NCI-H2196 treated with DMSO at 0.1 percent for 48 hours (cell line): Measurements from ENCODE around the gene CC2D2B.
"Not testable (repeated sequence)": the region's sequence is repeated elsewhere in the genome, so short reads cannot be mapped to it uniquely, and the experiment has no call there.

Experiments used
- DNase-seq: peaks from one replicate; lab custom pipeline; 2025; ENCODE audit not compliant: unreplicated experiment; lab: John Stamatoyannopoulos, UW

CC2D2B gene

DNA sequence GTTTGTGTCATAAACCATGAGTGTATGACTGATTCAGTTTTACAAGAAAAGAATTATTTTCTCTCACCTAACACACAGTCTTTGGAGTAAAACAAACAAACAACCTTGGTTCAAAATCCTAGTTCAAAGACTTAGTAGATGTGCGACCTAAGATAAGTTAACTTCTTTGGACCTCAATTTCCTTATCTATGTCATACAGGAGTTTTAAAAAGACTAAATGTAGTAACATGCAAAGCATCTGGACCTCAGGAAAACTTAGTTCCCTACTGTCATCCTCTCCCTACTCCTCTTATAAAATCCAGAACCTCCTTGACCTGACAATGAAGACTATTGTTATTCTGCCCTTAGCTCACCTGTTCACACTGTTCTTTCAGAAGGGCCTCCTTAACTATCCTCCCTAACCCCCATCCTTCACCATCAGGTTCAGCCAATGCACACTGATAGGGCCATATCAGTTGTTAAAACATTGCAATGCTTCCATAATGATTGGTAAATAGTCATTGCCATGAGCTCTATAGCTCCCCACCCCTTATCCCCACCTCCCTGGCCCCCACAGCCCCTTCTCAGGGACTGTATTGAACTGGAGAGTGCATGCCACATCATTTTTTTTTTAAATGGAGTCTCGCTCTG, 106.8 kb downstream of the CC2D2B start:
- DNase-seq, result no peak

DNA sequence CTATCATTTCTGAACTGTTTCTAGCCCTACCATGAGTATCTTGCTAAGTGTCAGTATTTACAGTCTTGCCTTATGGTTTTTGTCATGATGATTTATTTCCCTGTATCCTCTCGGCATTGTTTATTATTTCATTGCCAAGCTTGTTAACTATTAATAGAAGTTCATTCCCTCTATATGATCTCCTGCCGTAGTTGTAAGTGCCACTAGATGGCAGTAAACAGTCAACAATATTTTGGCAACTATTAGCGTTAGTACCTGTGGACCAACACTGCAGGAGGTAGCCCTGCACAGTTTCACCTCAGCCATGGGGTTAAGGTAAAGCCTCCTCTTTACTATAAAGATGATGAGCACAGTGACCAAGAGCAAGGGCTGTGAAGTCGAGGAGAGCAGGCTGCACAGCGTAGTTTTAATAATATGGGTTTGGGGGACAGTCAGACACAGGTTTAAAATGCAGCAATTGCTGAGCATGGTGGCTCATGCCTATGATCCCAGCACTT, 109.5 kb downstream of the CC2D2B start:
- no peak for DNase-seq

DNA sequence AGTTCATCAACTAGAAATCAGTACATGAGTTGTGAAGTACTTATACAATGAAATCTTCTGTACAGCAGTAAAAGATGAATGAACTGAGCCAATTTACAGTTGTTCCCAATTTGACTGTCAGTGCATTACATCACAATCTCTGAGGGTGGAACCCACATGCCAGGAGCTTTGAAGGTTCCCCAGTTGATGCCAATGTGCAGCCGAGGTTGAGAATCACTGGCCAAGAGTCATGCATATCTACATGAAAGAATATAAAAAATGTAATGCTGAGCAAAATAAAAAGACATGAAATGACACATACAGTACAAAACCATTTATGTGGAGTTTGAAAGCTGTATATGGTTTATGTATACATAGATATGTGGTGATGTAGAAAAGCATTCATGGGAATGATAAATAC, 113.6 kb downstream of the CC2D2B start:
- DNase-seq, result no peak

DNA sequence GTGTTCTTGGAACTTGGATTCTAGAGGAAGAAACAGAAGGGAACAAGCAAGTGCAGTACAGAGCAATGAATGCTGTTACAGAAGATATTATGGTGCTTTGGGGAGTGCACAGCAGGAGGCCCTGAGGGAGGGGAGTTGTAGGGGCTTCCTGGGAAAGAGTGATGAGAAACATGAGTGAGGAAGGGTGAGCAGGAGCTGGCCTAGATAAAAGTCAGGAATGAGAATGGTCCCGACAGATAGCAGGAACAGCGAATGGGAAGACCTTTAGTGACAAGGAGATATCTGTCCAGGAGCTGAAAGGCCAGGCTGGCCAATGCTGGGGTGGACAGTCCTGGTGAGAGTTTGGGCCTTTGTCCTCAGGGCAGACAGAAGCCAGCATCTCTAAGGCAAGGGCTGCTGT, 115.0 kb downstream of the CC2D2B start:
- no peak for DNase-seq

DNA sequence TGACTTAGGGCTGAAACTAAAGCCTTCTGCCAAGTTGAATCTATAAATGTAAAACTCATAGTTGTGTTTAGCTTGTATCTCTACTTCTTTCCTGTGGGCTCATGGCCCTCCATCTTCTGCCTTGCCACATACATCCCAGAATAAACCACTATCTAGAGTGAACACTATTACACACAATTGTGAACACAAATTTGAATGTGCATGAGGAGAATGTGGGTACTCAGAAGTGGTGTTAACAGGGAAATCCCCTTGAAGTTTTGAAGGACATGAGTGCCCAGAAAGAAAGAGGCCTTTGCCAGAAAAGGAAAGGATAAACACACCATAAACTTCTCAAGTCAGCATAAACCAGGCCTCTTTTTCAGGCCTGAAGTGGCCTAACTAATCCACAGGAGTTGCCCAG, 115.4 kb downstream of the CC2D2B start:
- DNase-seq, result no peak

DNA sequence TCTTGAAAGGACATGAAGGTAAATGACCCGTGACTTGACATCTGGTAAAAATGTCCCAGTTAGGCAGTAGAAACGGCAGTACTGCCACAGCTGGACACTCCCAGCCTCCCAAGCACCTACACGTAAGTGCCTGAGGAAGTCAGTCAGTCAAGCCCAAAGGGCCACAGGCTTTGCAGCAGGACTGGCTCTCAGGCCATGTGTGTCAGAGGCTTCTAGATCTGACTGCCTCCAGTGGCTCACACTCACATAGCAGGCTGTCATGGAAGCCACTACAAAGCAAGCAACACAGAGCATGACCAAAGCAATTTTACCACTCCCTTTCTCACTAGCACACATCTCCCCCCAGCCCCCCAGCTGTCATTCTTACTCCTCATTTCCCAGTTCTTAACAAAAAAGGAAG, 117.8 kb downstream of the CC2D2B start:
- no peak for DNase-seq

DNA sequence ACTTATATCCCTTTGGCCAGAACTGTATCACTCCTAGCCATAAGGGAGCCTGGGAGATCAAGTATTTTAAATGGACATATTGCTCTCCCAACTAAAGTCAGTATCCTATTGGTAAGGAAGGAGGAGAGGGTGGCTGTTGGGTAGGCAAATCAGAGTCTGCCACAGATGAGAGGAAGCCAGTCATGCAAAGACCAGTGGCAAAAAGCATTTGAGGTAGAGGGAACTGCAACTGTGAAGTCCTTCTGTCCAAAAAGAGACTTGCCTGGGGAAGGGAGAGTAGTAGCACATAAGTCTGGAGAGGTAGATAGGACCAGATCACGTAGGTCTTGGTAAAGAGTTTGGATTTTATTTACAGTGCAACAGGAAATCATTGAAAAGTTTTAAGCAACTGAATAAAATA, 126.8 kb downstream of the CC2D2B start:
- DNase-seq, result no peak

DNA sequence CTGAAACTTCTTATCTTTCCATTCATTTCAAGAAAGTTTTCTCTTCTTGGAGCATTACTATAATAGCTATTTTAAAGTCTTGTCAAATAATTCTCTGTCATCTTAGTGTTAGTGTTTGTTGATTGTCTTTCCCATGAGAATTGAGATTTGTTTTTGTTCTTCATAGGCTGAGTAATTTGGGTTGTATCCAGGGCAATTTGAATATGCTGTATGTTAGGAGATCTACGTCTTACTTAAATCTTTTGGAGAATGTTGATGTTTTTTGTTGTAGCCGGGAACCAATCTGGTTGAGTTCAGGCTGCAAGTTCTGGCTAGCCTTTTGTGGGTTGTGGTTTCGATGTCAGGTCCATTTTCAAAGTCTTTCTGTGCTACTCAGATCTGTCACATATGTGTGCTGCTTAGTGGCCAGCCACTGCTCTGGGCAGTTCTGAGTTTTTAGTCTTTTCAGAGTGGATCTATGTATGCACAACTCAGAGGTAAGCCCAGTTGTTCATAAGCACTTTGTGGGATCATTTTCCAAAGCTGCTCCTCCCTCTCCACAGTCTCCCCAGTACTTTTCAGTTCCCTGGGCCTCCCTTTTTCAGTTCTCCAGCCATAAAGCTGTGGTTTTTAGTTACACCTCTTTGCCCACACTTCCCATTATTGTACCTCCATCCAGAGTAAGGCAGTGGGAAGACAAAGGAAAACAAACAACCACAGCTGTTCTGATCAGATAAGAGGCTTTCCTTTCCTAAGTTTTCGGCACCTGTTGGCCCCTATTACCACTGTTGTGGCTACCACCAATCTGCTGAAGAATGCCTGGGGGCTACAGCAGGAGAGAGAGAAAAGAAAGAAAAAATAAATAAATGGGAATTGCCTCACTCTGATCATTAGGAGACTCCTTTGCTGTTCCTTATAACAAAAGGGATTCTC, 131.0 kb downstream of the CC2D2B start:
- DNase-seq, result no peak

DNA sequence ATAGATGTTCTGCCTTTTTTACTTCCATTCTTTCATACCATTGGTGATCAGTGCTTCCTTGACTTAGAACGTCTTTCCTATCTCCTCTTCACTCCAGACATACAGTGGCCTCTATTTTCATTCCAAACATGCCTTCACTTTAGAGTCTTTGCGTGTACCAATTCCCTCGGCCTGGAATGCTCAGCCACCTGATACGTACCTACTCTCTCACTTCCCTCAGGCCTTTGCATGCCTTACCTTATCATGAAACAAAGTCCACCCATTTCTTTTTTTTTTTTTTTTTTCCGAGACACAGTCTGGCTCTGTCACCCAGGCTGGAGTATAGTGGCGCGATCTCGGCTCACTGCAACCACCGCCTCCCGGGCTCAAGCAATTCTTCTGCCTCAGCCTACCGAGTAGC, 133.4 kb downstream of the CC2D2B start:
- no peak for DNase-seq

DNA sequence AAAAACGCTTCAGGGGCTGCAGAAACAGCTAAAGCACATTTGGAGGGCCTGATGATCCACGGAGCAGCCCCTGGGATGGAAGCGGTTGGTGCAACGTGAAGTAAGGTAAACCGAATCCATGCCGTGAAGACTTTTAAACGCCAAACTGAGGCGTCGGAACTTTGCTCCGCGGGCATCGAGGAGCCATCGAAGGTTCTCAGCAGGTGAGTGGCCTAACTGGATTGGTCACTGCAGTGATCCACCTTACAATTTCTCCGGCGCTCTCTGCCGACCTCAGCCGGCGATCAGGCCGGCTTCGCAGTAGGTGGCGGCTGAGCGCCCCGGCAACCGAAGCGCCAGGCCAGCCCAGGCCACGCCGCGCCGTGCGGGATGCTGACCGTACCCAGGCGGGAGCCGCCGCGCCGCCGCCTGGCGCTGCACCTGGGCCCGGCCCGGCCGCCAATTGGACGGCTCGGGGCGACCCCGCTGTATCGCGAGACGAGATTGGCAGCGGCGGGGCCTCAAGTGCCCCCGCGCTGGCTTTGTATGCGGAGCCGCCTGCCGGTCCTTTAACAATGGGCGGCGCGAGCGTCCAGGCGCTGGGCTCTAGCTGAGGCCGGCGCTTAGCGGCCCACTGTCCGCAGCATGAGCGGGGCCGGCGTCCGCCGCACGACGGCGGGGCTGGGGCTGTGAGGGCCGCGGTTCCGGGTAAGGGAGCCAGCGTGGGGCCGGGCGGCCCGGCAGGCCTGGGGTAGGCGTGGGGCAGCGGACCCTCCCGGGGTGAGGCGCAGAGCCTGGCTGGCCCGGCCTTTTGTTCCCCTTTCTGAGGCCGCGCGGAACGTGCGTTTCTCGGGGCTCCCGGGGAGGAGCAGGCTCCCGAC, 135.5 kb downstream of the CC2D2B start, which contains the start of gene CCNJ:
CCNJ (plus strand) TSS at position 551 of the 860 bp plus-strand sequence. CDS start 811 bp downstream, outside the sequence.
- DNase-seq, result peak; percentile 37

DNA sequence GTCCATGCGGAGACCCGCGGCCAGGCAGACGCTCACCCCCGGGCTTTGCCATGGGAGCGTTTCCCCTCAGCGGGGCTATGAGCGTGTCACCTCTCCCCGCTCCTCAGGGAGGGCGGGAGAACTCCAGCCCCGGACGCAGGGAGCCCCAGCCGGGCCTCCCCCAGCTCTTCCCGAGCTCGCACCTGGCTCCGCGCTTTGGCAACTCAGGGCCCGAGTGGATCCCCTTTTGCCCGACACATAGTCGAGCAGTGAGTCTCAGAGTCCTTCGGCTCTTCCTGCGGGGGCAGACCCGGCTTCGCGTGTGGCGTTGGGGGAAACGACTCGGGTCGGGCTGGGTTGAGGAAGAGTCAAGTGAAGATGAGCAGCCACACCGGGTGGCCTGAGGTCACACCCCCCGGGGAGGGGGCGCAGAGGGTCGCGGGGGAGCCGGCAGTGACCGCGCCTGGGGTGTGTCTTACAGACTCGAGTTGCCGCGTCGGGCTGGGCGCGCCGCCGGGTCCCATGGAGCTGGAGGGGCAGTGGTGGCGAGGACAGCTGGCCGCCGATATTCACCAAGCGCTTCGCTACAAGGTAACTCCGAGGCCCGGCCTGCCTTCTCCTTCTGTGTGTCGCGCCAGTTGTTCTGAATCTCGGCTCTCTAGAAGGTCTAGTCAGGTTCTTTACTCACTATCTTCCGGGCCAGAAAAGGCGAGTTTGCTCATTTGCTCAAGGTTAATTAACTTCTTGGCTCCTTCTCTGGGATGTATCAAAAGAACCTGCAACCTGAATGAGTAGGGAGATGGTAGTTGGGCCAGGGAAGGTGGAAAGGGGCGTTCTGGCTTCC, 136.3 kb downstream of the CC2D2B start:
- DNase-seq, result no peak

DNA sequence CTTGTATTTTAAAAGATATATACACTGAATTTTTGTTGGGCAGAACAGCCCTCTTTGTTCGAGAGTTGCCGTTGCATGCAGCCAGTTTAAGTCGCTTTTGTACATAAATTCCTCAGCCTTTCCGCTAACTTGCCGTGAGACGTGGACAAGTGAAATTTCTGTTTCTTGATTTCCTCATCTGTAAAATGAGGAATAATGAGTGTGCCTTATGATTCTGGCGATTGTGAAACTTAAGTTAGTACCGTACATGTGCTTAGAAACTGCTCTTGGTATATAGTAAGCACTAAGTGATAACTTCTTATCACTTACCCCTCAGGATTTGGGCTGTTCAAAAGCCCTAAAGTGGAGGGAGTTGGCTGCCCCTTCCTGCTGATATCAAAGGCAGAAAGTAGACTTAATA, 137.0 kb downstream of the CC2D2B start:
- DNase-seq, result no peak

DNA sequence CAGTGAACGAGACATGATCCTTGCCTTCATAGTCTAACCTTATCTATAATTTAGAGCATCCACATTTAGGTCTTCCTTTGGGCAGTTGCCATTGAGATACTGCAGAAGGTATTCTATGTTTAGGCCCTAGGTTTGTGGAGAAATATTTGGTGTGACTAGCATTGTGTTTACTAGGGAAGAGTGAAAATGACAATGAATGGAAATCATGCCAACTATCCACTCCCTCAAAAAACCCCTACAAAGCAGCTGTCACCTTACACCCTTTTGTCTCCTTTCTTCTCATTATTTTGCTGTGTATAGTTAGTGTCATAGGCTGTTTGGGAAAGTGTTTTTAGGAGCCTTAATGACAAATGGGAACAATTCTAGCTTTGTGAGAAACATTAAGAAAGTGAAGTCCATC, 138.8 kb downstream of the CC2D2B start:
- no peak for DNase-seq

DNA sequence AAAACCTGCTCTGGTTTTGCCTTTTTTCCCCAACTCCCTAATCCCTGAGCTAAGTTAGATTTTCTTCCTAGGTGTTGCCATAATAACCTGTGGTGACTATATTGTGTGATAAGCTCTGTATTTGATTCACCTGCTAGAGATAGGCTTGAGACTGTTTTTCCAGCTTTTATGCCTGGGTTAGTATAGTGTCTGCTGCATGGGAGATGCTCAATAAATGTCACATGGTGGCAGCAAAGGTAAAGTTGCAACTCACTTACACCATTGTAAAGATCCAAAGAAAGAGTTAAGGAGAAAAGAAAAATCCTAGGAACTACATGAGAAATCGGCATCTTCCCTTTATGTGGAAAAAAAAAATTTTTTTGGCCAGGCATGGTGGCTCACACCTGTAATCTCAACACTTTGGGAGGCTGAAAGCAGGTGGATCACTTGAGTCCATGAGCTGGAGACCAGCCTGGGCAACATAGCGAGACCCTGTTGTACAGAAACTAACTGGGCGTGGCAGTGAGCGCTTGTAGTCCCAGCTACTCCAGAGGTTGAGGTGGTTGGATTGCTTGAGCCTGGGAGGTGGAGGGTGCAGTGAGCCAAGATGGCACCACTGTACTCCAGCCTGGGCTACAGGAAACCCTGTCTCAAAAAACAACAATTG, 139.4 kb downstream of the CC2D2B start:
- no peak for DNase-seq

DNA sequence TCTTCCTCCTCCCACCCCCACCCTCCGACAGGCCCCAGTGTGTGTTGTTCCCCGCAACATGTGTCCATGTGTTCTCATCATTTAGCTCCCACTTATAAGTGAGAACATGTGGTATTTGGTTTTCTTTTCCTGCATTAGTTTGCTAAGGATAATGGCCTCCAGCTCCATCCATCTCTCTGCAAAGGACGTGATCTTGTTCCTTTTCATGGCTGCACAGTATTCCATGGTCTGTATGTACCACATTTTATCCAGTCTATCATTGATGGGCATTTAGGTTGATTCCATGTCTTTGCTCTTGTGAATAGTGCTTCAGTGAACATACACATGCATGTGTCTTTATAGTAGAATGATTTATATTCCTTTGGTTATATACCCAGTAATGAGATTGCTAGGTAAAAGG, 140.2 kb downstream of the CC2D2B start:
- DNase-seq, result not testable (repeated sequence)

DNA sequence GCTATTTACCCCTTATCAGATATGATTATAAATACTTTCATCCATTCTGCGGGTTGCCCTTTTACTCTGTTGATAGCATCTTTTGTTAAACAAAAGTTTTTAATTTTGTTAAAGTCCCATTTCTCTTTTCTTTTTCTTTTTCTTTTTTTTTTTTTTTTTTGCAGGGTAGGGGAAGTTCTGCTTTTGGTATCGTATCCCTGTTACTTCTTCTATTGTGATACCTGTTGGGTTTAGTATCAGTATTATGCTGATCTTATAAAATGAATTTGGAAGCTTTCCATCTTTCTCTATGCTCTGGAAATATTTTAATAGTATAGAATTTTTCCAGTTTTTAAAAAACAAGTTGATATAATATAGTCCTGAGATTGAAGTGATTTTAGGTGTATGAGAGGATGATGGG, 141.6 kb downstream of the CC2D2B start:
- no peak for DNase-seq

DNA sequence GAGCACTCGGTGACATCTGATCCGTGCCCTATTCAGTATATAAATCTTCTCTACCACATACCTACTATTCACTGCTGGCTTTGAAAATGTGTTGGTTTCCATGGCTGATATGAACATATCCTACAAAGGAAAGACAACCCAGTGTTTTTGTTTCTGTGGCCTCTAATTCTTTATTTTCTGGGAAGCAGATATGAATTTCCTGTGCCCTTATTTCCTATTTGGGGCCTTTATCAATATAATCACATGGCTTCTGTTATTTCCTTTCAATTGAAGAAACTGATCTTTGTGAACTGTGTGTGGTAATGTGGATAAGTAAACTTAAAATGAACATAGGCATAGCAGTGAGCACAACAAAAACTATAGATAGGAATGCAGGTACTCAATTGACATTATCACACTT, 146.2 kb downstream of the CC2D2B start:
- no peak for DNase-seq

DNA sequence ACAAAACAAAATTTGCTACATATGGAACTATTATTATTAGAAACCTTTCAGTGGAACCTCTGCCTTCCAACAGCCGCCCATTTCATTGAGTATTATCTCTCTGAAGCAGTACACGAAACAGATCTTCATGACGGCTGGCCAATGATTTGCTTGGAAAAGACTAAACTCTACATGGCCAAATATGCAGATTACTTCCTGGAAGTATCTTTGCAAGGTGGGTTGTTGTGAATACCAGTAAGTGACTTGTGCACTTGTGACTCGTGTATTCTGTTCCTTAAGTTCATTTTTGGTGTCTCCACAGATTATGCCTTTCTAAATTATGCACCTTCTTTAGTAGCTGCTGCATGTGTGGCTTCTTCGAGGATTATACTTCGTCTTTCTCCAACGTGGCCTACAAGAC, 149.0 kb downstream of the CC2D2B start:
- DNase-seq, result no peak

DNA sequence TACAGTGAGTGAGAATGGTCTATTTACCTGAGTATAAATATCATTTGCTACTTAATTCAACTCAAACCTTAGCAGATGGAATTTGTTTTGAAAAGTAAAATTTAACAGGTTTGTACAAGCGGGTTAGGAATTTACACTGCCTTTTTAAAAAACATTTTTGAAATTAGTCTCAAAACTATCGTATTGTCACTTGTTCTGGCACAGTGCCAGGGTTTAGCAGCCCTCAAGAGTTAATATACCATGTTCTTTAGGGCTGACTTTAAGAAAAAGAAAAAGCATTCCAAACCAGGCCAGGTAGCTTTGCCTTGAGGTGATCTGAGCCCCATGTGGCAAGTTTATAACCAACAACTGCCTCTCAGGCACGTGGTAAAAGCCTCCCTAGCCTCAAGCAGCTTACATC, 153.5 kb downstream of the CC2D2B start:
- no peak for DNase-seq

DNA sequence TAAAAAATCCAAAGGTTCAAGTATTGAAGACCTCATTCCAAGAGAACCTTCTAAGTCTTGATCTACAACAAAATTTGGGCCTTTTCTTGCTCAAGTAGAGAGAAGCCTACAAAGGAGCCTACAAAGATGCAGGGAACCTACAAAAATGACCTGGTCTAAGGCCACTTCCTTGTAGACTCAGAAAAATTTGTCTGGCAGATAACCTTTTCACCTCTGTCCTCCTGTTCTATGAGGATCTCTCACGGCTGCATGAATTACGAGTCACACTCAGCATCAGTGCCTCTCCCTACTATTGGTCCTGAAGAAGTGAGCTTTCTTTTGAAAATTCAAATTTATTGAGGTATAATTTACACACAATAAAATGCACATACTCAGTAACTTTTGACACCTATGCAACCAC, 164.9 kb downstream of the CC2D2B start:
- no peak for DNase-seq
